Fibroblast of gingiva (primary cell): ENCODE measurements around the gene FBXL19.

Source experiments
- DNase-seq: peaks from one replicate; pipeline ENCODE4 v3.0.0-alpha.2; 2011; ENCODE audit warnings: low read depth

Gene FBXL19

GRCh38 chr16:30895627-30896260 lies 27.6 kb upstream of the FBXL19 start:
- DNase-seq, result no peak

GRCh38 chr16:30896261-30896888 lies 27.0 kb upstream of the FBXL19 start, which contains the start of gene CTF1:
Gene CTF1 (plus strand): TSS chr16:30896614. CDS start chr16:30896644, 30 bp downstream.
- DNase-seq, result peak; percentile 83

- DNase-seq, result peak; percentile 87
Measured at GRCh38 chr16:30896889-30897733, 26.3 kb upstream of the FBXL19 start.

- no peak for DNase-seq
Measured at GRCh38 chr16:30899794-30900193, 23.6 kb upstream of the FBXL19 start.

- DNase-seq, result no peak
Measured at GRCh38 chr16:30900588-30900987, 22.8 kb upstream of the FBXL19 start.

GRCh38 chr16:30901201-30902028 lies 22.0 kb upstream of the FBXL19 start:
- DNase-seq, result no peak

- peak; percentile 62 for DNase-seq
Measured at GRCh38 chr16:30902029-30902972, 21.1 kb upstream of the FBXL19 start.

- DNase-seq, result no peak
Measured at GRCh38 chr16:30903002-30903401, 20.4 kb upstream of the FBXL19 start.

GRCh38 chr16:30903596-30903995 lies 19.8 kb upstream of the FBXL19 start:
- peak; percentile 33 for DNase-seq

GRCh38 chr16:30904114-30904780 lies 19.1 kb upstream of the FBXL19 start:
- DNase-seq, result no peak

GRCh38 chr16:30907064-30907463 lies 16.3 kb upstream of the FBXL19 start:
- DNase-seq, result no peak

- DNase-seq, result no peak
Measured at GRCh38 chr16:30910427-30911029, 12.8 kb upstream of the FBXL19 start.

GRCh38 chr16:30912794-30913412 lies 10.5 kb upstream of the FBXL19 start:
- no peak for DNase-seq

GRCh38 chr16:30914830-30915229 lies 8.5 kb upstream of the FBXL19 start:
- DNase-seq, result no peak

- no peak for DNase-seq
Measured at GRCh38 chr16:30918614-30919013, 4.8 kb upstream of the FBXL19 start.

- DNase-seq, result no peak
Measured at GRCh38 chr16:30920891-30921290, 2.5 kb upstream of the FBXL19 start.

GRCh38 chr16:30921459-30921747 lies 2.0 kb upstream of the FBXL19 start:
- DNase-seq, result no peak

GRCh38 chr16:30921748-30922419 lies 1.5 kb upstream of the FBXL19 start:
- DNase-seq, result peak; percentile 78

- DNase-seq, result peak; percentile 100
Measured at GRCh38 chr16:30922420-30922959, 882 bp upstream of the FBXL19 start.
